ENCODE measurements around the gene KCNQ1. TPM values are rescaled to one million over a fixed set of nuclear protein-coding genes. Genes with fewer than 3 reads are reported as not detected.

Gene KCNQ1
- total and polyA plus RNA-seq, 4 donors, result 15.4 to 41.7 (median 26.2) TPM

GRCh38 chr11:2399488-2400068 is 45.2 kb upstream of the KCNQ1 start:
- no peak for DNase-seq
- Histone ChIP-seq H3K9me3 (ENCODE audit: control insufficient read depth in 4 of 4, insufficient read depth in 3 of 4, low read length in 3 of 4) (no peaks in the 10 kb centered on the region), H3K36me3 (ENCODE audit: control insufficient read depth in 4 of 4, insufficient read depth in 4 of 4, low read length in 4 of 4) (peaks cover 10 to 63% (median 22%) of the 10 kb centered on the region in 4 donors), H3K27me3 (ENCODE audit: control insufficient read depth in 3 of 3, insufficient read depth in 3 of 3, low read length in 2 of 3) (no peaks in the 10 kb centered on the region), H3K4me3 (peak overlapping the region; percentile 73), H3K9ac (ENCODE audit: insufficient read depth in 1 of 2, low read length in 2 of 2) (peak overlapping the region; percentile 57 to 88), H3K27ac (ENCODE audit: low read depth in 1 of 2, low read length in 1 of 2) (peak overlapping the region; percentile 97 to 100), H3K4me1 (ENCODE audit: control insufficient read depth in 5 of 5, insufficient read depth in 5 of 5, low read length in 5 of 5) (peaks cover 3 to 28% (median 11%) of the 10 kb centered on the region in 5 donors)
- no peak for TF ChIP-seq CTCF (IDR thresholded peaks at IDR 0.05; ENCODE audit: control extremely low read depth, extremely low read depth)
- 15 to 19% methylated on average over 22 to 23 of the region's 23 CpGs for WGBS, 2 donors
- ATAC-seq (ENCODE audit: insufficient read depth, low FRiP score), result peak; percentile 0

- WGBS, 2 donors, result 0 to 1% methylated on average over 66 of the region's 66 CpGs
- peak; percentile 93 for TF ChIP-seq CTCF (IDR thresholded peaks at IDR 0.05; ENCODE audit: control extremely low read depth, extremely low read depth)
- peak within 1 kb of the TSS; percentile 96 for H3K4me3 ChIP-seq
- peak within 1 kb of the TSS; percentile 90 to 94 for H3K9ac ChIP-seq (ENCODE audit: insufficient read depth in 1 of 2, low read length in 2 of 2)
- ATAC-seq (ENCODE audit: insufficient read depth, low FRiP score) (peak; percentile 91), DNase-seq (peak; percentile 100)
- no peaks in the 10 kb centered on the region for H3K27me3 ChIP-seq (ENCODE audit: control insufficient read depth in 3 of 3, insufficient read depth in 3 of 3, low read length in 2 of 3)
- peak within 1 kb of the TSS; percentile 97 to 100 for H3K27ac ChIP-seq (ENCODE audit: low read depth in 1 of 2, low read length in 1 of 2)
- peaks cover 3 to 28% (median 11%) of the 10 kb centered on the region in 5 donors for H3K4me1 ChIP-seq (ENCODE audit: control insufficient read depth in 5 of 5, insufficient read depth in 5 of 5, low read length in 5 of 5)
- H3K36me3 ChIP-seq (ENCODE audit: control insufficient read depth in 4 of 4, insufficient read depth in 4 of 4, low read length in 4 of 4), result peaks cover 10 to 56% (median 22%) of the 10 kb centered on the region in 4 donors
- no peaks in the 10 kb centered on the region for H3K9me3 ChIP-seq (ENCODE audit: control insufficient read depth in 4 of 4, insufficient read depth in 3 of 4, low read length in 3 of 4)
Observed at GRCh38 chr11:2400069-2400761, 44.6 kb upstream of the KCNQ1 start, which contains the start of gene TSSC4. Gene TSSC4, plus strand, starts transcription at chr11:2400750. Its CDS starts 1,884 bp downstream, at chr11:2402634.

- H3K9me3 ChIP-seq (ENCODE audit: control insufficient read depth in 4 of 4, insufficient read depth in 3 of 4, low read length in 3 of 4), result no peaks in the 10 kb centered on the region
- ATAC-seq (ENCODE audit: insufficient read depth, low FRiP score), result peak; percentile 0
- 0 to 1% methylated on average over 49 to 55 of the region's 55 CpGs for WGBS, 2 donors
- no peak for TF ChIP-seq CTCF (IDR thresholded peaks at IDR 0.05; ENCODE audit: control extremely low read depth, extremely low read depth)
- H3K36me3 ChIP-seq (ENCODE audit: control insufficient read depth in 4 of 4, insufficient read depth in 4 of 4, low read length in 4 of 4), result peaks cover 10 to 49% (median 19%) of the 10 kb centered on the region in 4 donors
- DNase-seq, result no peak
- peaks cover 3 to 28% (median 11%) of the 10 kb centered on the region in 5 donors for H3K4me1 ChIP-seq (ENCODE audit: control insufficient read depth in 5 of 5, insufficient read depth in 5 of 5, low read length in 5 of 5)
- peak overlapping the region; percentile 66 to 92 for H3K27ac ChIP-seq (ENCODE audit: low read depth in 1 of 2, low read length in 1 of 2)
- H3K4me3 ChIP-seq, result peak overlapping the region; percentile 96
- no peaks in the 10 kb centered on the region for H3K27me3 ChIP-seq (ENCODE audit: control insufficient read depth in 3 of 3, insufficient read depth in 3 of 3, low read length in 2 of 3)
- H3K9ac ChIP-seq (ENCODE audit: insufficient read depth in 1 of 2, low read length in 2 of 2), result peak overlapping the region; percentile 90 to 94
Observed at GRCh38 chr11:2400762-2401435, 43.9 kb upstream of the KCNQ1 start.
